Measurements from ENCODE around the gene CYB5R2. TPM values are rescaled to one million over a fixed set of nuclear protein-coding genes. Genes with fewer than 3 reads are reported as not detected.

The CYB5R2 gene
- total RNA-seq, 2 experiments from 2014 or later, result not detected

DNA sequence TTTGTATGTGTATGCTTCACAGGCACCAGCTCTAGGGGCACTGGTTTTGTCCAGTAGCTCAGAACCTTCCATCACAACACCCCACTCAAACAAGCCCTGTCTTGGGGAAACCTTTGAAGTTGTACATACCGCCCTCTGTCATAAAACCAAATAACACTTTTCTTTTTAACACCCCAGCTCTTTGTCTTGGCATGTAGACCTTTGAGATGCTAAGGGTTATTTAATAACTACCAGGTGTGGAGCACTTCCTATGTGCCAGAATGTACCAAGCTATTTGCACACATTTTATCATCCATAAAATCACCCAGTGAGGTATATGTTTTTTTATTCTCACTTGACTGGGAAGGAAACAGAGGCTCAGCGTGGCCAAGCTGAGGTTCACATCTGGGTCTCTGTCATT, 50.6 kb downstream of the CYB5R2 start:
- no peaks in the 10 kb centered on the region for H3K79me2 ChIP-seq (ENCODE audit: insufficient read depth, low read depth, low read length)
- H3K27ac ChIP-seq (ENCODE audit: low read depth, low read length, poor library complexity, severe bottlenecking), result no peak overlapping the region
- POLR2A ChIA-PET, result interaction anchor here (1.6 kb wide), 1 partner anchor 29 kb away, joined by 6 read pairs; no protein-coding TSS in a partner anchor
- no peak overlapping the region for H3K4me3 ChIP-seq (ENCODE audit: low read depth, low read length, poor library complexity, severe bottlenecking)
- TF ChIP-seq EZH2phosphoT487 (IDR thresholded peaks at IDR 0.05; ENCODE audit: borderline replicate concordance, low read depth, low read length), result no peak
- TF ChIP-seq, protein P1, sequence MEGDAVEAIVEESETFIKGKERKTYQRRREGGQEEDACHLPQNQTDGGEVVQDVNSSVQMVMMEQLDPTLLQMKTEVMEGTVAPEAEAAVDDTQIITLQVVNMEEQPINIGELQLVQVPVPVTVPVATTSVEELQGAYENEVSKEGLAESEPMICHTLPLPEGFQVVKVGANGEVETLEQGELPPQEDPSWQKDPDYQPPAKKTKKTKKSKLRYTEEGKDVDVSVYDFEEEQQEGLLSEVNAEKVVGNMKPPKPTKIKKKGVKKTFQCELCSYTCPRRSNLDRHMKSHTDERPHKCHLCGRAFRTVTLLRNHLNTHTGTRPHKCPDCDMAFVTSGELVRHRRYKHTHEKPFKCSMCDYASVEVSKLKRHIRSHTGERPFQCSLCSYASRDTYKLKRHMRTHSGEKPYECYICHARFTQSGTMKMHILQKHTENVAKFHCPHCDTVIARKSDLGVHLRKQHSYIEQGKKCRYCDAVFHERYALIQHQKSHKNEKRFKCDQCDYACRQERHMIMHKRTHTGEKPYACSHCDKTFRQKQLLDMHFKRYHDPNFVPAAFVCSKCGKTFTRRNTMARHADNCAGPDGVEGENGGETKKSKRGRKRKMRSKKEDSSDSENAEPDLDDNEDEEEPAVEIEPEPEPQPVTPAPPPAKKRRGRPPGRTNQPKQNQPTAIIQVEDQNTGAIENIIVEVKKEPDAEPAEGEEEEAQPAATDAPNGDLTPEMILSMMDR (conservative IDR thresholded peaks at IDR 0.05; ENCODE audit: low read length), result no peak
- DNase-seq (ENCODE audit: low spot score), result no peak
- no peak overlapping the region for H2AFZ ChIP-seq (ENCODE audit: low read length)
- H3K4me2 ChIP-seq (ENCODE audit: low read length), result no peak overlapping the region
- no peaks in the 10 kb centered on the region for H4K20me1 ChIP-seq (ENCODE audit: insufficient read depth, low read length)
- no peaks in the 10 kb centered on the region for H3K9me2 ChIP-seq (ENCODE audit: insufficient read depth, low read length)
- intact Hi-C loops (cut with micrococcal nuclease; ENCODE audit: unreplicated experiment), result no loop called here
- H3K36me3 ChIP-seq (ENCODE audit: insufficient read depth, low read length), result peaks cover 87% of the 10 kb centered on the region
- no peaks in the 10 kb centered on the region for H3K4me1 ChIP-seq (ENCODE audit: insufficient read depth, low read length, poor library complexity, severe bottlenecking)
- H3K9me3 ChIP-seq (ENCODE audit: low read length), result no peaks in the 10 kb centered on the region
- no TSS peak for BruUV-seq (replicated peaks)
- CTCF ChIA-PET (ENCODE audit: unreplicated experiment), result interaction anchor here (1.2 kb wide), 1 partner anchor 46 kb away, joined by 5 read pairs; no protein-coding TSS in a partner anchor

DNA sequence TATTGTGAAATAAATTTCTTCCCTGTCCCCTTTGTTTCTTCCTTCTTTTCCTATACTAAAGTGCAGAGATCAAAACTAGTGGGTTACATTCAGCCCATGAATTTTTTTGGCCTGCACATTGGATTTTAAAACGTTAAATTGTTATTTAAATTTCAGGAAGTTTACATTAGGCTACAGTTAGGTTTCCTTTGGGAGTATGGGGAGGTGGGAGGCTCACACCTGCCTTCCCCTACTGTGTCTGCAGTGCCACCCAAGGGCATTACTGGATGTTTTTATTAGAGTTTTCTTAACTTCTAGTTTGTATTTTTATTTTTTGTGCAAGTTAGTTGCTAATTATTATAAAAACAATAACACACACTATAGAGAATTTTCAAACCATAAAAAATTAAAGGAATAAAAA, 51.7 kb downstream of the CYB5R2 start:
- H3K9me2 ChIP-seq (ENCODE audit: insufficient read depth, low read length), result no peaks in the 10 kb centered on the region
- no peak overlapping the region for H3K27ac ChIP-seq (ENCODE audit: low read depth, low read length, poor library complexity, severe bottlenecking)
- POLR2A ChIA-PET, result interaction anchor here (1.6 kb wide), 1 partner anchor 28 kb away, joined by 6 read pairs; no protein-coding TSS in a partner anchor
- peaks cover 88% of the 10 kb centered on the region for H3K36me3 ChIP-seq (ENCODE audit: insufficient read depth, low read length)
- no peaks in the 10 kb centered on the region for H3K79me2 ChIP-seq (ENCODE audit: insufficient read depth, low read depth, low read length)
- no peak overlapping the region for H3K4me2 ChIP-seq (ENCODE audit: low read length)
- no peaks in the 10 kb centered on the region for H4K20me1 ChIP-seq (ENCODE audit: insufficient read depth, low read length)
- no peaks in the 10 kb centered on the region for H3K4me1 ChIP-seq (ENCODE audit: insufficient read depth, low read length, poor library complexity, severe bottlenecking)
- no peak for DNase-seq (ENCODE audit: low spot score)
- no peak overlapping the region for H2AFZ ChIP-seq (ENCODE audit: low read length)
- H3K4me3 ChIP-seq (ENCODE audit: low read depth, low read length, poor library complexity, severe bottlenecking), result no peak overlapping the region
- TF ChIP-seq, protein P1 (conservative IDR thresholded peaks at IDR 0.05; ENCODE audit: low read length), result no peak
- no peak for TF ChIP-seq EZH2phosphoT487 (IDR thresholded peaks at IDR 0.05; ENCODE audit: borderline replicate concordance, low read depth, low read length)
- BruUV-seq (replicated peaks), result no TSS peak
- intact Hi-C loops (cut with micrococcal nuclease; ENCODE audit: unreplicated experiment), result no loop called here
- CTCF ChIA-PET (ENCODE audit: unreplicated experiment), result no interaction called here
- no peaks in the 10 kb centered on the region for H3K9me3 ChIP-seq (ENCODE audit: low read length)

DNA sequence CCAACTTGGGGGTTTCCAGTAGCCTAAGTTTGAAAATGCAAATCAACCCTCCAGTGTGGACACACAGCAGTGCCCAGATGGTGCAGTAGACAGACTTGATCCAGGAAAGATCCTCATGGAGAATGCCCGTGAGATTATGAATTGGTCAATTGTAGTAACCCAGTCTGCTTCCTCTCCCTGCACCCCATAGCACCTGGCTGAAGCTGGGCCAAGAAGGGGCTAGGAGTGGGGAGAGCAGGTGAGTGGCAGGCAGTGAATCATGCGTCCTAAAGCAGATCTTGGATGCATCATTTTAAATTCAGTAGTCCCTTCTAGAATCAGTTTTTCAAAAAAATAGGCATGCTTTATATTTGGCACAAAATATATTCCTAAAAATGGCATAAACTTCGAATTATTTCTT, 52.2 kb downstream of the CYB5R2 start:
- TF ChIP-seq, protein P1 (conservative IDR thresholded peaks at IDR 0.05; ENCODE audit: low read length), result no peak
- TF ChIP-seq EZH2phosphoT487 (IDR thresholded peaks at IDR 0.05; ENCODE audit: borderline replicate concordance, low read depth, low read length), result no peak
- Histone ChIP-seq H3K36me3 (ENCODE audit: insufficient read depth, low read length) (peaks cover 88% of the 10 kb centered on the region), H2AFZ (ENCODE audit: low read length) (no peak overlapping the region), H3K27ac (ENCODE audit: low read depth, low read length, poor library complexity, severe bottlenecking) (no peak overlapping the region), H3K9me3 (ENCODE audit: low read length) (no peaks in the 10 kb centered on the region), H3K4me2 (ENCODE audit: low read length) (no peak overlapping the region), H4K20me1 (ENCODE audit: insufficient read depth, low read length) (no peaks in the 10 kb centered on the region), H3K79me2 (ENCODE audit: insufficient read depth, low read depth, low read length) (no peaks in the 10 kb centered on the region), H3K4me3 (ENCODE audit: low read depth, low read length, poor library complexity, severe bottlenecking) (no peak overlapping the region), H3K9me2 (ENCODE audit: insufficient read depth, low read length) (no peaks in the 10 kb centered on the region), H3K4me1 (ENCODE audit: insufficient read depth, low read length, poor library complexity, severe bottlenecking) (no peaks in the 10 kb centered on the region)
- intact Hi-C loops (cut with micrococcal nuclease; ENCODE audit: unreplicated experiment), result no loop called here
- no peak for DNase-seq (ENCODE audit: low spot score)
- BruUV-seq (replicated peaks), result no TSS peak
- ChIA-PET POLR2A (no interaction called here), CTCF (ENCODE audit: unreplicated experiment) (interaction anchor here (0.6 kb wide), 1 partner anchor 832 kb away, joined by 3 read pairs; no protein-coding TSS in a partner anchor)

All from OCI-LY7 (cell line).